ENCODE measurements around the gene NKD1. TPM values are rescaled to one million over a fixed set of nuclear protein-coding genes. Genes with fewer than 3 reads are reported as not detected.

The NKD1 gene
- total and polyA plus RNA-seq, 2 donors (not counting 1 experiment from before 2014, with no cell fraction given): 0.16 to 1.9 TPM

DNA sequence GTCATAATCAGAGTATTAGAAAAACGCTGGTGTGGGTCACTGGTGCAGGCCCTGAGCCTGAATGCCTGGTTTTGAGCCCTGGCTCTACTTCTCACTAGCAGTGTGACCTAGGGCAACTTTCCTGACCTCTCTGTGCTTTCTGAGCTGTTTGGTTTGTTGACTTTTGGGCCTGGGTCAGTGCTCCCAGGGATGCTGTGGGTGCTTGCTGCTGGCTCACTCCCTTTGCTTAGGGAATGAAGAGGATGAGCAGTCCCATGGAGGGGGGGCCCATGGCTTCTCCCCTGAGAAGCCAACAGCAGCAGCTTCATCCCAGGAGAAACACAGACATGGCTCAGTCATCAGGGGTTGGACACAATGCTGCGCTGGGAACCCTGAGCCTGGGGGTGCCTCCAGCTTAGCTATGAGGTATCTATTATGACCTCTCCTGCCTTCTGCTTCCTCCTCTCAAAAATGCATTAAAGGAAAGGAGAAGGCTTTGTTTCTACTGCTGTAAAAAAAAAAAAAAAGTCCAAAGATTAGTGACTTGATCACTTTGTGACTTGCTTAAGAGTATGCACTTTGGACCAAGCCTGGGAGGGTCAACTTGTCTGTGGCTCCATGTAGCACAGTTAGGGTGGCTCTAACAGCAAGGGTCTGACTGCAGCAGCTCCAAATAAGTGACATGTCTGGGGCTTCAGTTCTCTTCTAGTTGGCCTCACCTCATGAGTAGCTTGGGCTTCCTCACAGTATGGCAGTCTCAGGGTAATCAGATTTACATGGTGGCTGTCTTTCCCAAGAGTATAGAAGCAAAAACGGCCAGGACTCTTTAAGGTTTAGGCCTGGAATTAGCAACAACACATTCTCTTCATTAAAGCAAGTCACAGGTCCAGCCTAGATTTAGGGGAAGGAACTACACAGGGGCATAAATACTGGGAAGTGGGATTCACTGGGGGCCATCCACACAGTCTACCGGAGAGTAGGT is 13.0 kb downstream of the NKD1 start:
- TF ChIP-seq, protein P1, sequence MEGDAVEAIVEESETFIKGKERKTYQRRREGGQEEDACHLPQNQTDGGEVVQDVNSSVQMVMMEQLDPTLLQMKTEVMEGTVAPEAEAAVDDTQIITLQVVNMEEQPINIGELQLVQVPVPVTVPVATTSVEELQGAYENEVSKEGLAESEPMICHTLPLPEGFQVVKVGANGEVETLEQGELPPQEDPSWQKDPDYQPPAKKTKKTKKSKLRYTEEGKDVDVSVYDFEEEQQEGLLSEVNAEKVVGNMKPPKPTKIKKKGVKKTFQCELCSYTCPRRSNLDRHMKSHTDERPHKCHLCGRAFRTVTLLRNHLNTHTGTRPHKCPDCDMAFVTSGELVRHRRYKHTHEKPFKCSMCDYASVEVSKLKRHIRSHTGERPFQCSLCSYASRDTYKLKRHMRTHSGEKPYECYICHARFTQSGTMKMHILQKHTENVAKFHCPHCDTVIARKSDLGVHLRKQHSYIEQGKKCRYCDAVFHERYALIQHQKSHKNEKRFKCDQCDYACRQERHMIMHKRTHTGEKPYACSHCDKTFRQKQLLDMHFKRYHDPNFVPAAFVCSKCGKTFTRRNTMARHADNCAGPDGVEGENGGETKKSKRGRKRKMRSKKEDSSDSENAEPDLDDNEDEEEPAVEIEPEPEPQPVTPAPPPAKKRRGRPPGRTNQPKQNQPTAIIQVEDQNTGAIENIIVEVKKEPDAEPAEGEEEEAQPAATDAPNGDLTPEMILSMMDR (IDR thresholded peaks at IDR 0.05): no peak
- no peak for TF ChIP-seq EZH2 (IDR thresholded peaks at IDR 0.05; ENCODE audit: borderline replicate concordance, insufficient read depth, low read depth, low read length, poor library complexity, severe bottlenecking)
- H3K27ac Mint-ChIP-seq: no peak overlapping the region
- no peaks in the 10 kb centered on the region for H3K27me3 Mint-ChIP-seq
- Histone ChIP-seq H3K9me3 (ENCODE audit: control extremely low read depth in 1 of 3, control insufficient read depth in 2 of 3, insufficient read depth in 1 of 3, low read length in 2 of 3) (peaks cover 0 to 14% (median 3%) of the 10 kb centered on the region in 3 donors), H3K36me3 (replicated peaks in 1 of 2; ENCODE audit: control extremely low read depth in 1 of 2, control insufficient read depth in 1 of 2, extremely low read depth in 1 of 2, insufficient read depth in 2 of 2, low read length in 1 of 2) (no peaks in the 10 kb centered on the region), H2AFZ (ENCODE audit: insufficient read depth, low read depth, low read length, poor library complexity, severe bottlenecking) (no peak overlapping the region), H3K27me3 (replicated peaks in 1 of 4; ENCODE audit: control extremely low read depth in 1 of 4, control insufficient read depth in 3 of 4, insufficient read depth in 4 of 4, low read length in 3 of 4) (no peaks in the 10 kb centered on the region), H3K4me2 (replicated peaks; ENCODE audit: low read depth, low read length, poor library complexity, severe bottlenecking) (no peak overlapping the region), H3K79me2 (ENCODE audit: control insufficient read depth, insufficient read depth, low read length) (no peaks in the 10 kb centered on the region), H3K9ac (ENCODE audit: low read length) (no peak overlapping the region), H3K4me3 (ENCODE audit: control extremely low read depth in 1 of 5, extremely low read depth in 1 of 5, insufficient read depth in 1 of 5, low read depth in 2 of 5, low read length in 4 of 5) (no peak overlapping the region), H4K20me1 (ENCODE audit: control insufficient read depth, insufficient read depth, low read length, poor library complexity, severe bottlenecking) (no peaks in the 10 kb centered on the region), H3K4me1 (ENCODE audit: control insufficient read depth in 2 of 2, insufficient read depth in 2 of 2, low read length in 2 of 2) (peaks cover 0 to 7% of the 10 kb centered on the region in 2 donors), H3K27ac (ENCODE audit: low read length in 2 of 2) (no peak overlapping the region)
- ATAC-seq (ENCODE audit: low read depth) (no peak), DNase-seq (no peak)
- no peak overlapping the region for H3K4me3 Mint-ChIP-seq
- no peaks in the 10 kb centered on the region for H3K4me1 Mint-ChIP-seq
- ChIA-PET CTCF (interaction anchor here (0.7 kb wide), 1 partner anchor 17 kb away, joined by 4 read pairs; no protein-coding TSS in a partner anchor), POLR2A (no interaction called here)
- intact Hi-C loops (cut with micrococcal nuclease): no loop called here
- H3K9me3 Mint-ChIP-seq (ENCODE audit: insufficient read depth): peaks cover 3% of the 10 kb centered on the region
- WGBS (ENCODE audit: insufficient coverage): 100% methylated on average over 2 of the region's 4 CpGs

GRCh38 chr16:50562657-50563056 is 14.5 kb downstream of the NKD1 start:
- no peak overlapping the region for H3K9ac ChIP-seq (ENCODE audit: low read length)
- TF ChIP-seq EZH2 (IDR thresholded peaks at IDR 0.05; ENCODE audit: borderline replicate concordance, insufficient read depth, low read depth, low read length, poor library complexity, severe bottlenecking): no peak
- TF ChIP-seq, protein P1 (IDR thresholded peaks at IDR 0.05): no peak
- ChIA-PET CTCF (no interaction called here), POLR2A (no interaction called here)
- intact Hi-C loops (cut with micrococcal nuclease): no loop called here
- H3K27ac ChIP-seq (ENCODE audit: low read length in 2 of 2): no peak overlapping the region
- no peaks in the 10 kb centered on the region for H3K36me3 ChIP-seq (replicated peaks in 1 of 2; ENCODE audit: control extremely low read depth in 1 of 2, control insufficient read depth in 1 of 2, extremely low read depth in 1 of 2, insufficient read depth in 2 of 2, low read length in 1 of 2)
- H3K4me1 ChIP-seq (ENCODE audit: control insufficient read depth in 2 of 2, insufficient read depth in 2 of 2, low read length in 2 of 2): peaks cover 0 to 7% of the 10 kb centered on the region in 2 donors
- H3K4me3 ChIP-seq (ENCODE audit: control extremely low read depth in 1 of 5, extremely low read depth in 1 of 5, insufficient read depth in 1 of 5, low read depth in 2 of 5, low read length in 4 of 5): no peak overlapping the region
- H3K4me2 ChIP-seq (replicated peaks; ENCODE audit: low read depth, low read length, poor library complexity, severe bottlenecking): no peak overlapping the region
- DNase-seq: no peak
- Mint-ChIP-seq H3K9me3 (ENCODE audit: insufficient read depth) (peaks cover 3% of the 10 kb centered on the region), H3K4me1 (no peaks in the 10 kb centered on the region), H3K27me3 (no peaks in the 10 kb centered on the region), H3K4me3 (no peak overlapping the region), H3K27ac (no peak overlapping the region)
- peaks cover 0 to 14% (median 3%) of the 10 kb centered on the region in 3 donors for H3K9me3 ChIP-seq (ENCODE audit: control extremely low read depth in 1 of 3, control insufficient read depth in 2 of 3, insufficient read depth in 1 of 3, low read length in 2 of 3)
- no peak overlapping the region for H2AFZ ChIP-seq (ENCODE audit: insufficient read depth, low read depth, low read length, poor library complexity, severe bottlenecking)
- H3K79me2 ChIP-seq (ENCODE audit: control insufficient read depth, insufficient read depth, low read length): no peaks in the 10 kb centered on the region
- no peaks in the 10 kb centered on the region for H3K27me3 ChIP-seq (replicated peaks in 1 of 4; ENCODE audit: control extremely low read depth in 1 of 4, control insufficient read depth in 3 of 4, insufficient read depth in 4 of 4, low read length in 3 of 4)
- no peaks in the 10 kb centered on the region for H4K20me1 ChIP-seq (ENCODE audit: control insufficient read depth, insufficient read depth, low read length, poor library complexity, severe bottlenecking)
- WGBS (ENCODE audit: insufficient coverage): 94% methylated on average over 3 of the region's 7 CpGs
- no peak for ATAC-seq (ENCODE audit: low read depth)
